BE2C (cell line): ENCODE results near the gene POLR3A.

Experiments
- DNase-seq: peaks from one replicate; pipeline ENCODE4 v3.0.0-alpha.2; 2020
- H3K27me3 ChIP-seq: fragments of 250-450 bp; sonication (Bioruptor Pico); 2 replicates; pipeline ENCODE4 v1.5.1; 2020; ENCODE audit warnings: mild to moderate bottlenecking
- H3K36me3 ChIP-seq: fragments of 250-450 bp; sonication (Bioruptor Pico); 2 replicates; pipeline ENCODE4 v1.5.1; 2020; ENCODE audit warnings: mild to moderate bottlenecking
- H3K4me1 ChIP-seq: fragments of 250-450 bp; sonication (Bioruptor Pico); 2 replicates; pipeline ENCODE4 v1.5.1; 2020
- H3K4me3 ChIP-seq: 2 replicates; pipeline ENCODE4 v1.5.1; 2011; ENCODE audit warnings: low read depth, low read length
- H3K9me3 ChIP-seq: fragments of 250-450 bp; sonication (Bioruptor Pico); 2 replicates; pipeline ENCODE4 v1.5.1; 2020
- TF ChIP-seq, protein P1 (sequence below): IDR thresholded peaks from 2 replicates; pipeline ENCODE4 v1.5.1; 2012; ENCODE audit warnings: mild to moderate bottlenecking, low read depth, low read length

The POLR3A gene

GRCh38 chr10:77979221-77979620 lies 50.1 kb downstream of the POLR3A start:
- Histone ChIP-seq H3K36me3 (peaks cover 77% of the 10 kb centered on the region), H3K9me3 (no peaks in the 10 kb centered on the region), H3K4me3 (no peak overlapping the region), H3K4me1 (peaks cover 6% of the 10 kb centered on the region), H3K27me3 (no peaks in the 10 kb centered on the region)
- TF ChIP-seq, protein P1, sequence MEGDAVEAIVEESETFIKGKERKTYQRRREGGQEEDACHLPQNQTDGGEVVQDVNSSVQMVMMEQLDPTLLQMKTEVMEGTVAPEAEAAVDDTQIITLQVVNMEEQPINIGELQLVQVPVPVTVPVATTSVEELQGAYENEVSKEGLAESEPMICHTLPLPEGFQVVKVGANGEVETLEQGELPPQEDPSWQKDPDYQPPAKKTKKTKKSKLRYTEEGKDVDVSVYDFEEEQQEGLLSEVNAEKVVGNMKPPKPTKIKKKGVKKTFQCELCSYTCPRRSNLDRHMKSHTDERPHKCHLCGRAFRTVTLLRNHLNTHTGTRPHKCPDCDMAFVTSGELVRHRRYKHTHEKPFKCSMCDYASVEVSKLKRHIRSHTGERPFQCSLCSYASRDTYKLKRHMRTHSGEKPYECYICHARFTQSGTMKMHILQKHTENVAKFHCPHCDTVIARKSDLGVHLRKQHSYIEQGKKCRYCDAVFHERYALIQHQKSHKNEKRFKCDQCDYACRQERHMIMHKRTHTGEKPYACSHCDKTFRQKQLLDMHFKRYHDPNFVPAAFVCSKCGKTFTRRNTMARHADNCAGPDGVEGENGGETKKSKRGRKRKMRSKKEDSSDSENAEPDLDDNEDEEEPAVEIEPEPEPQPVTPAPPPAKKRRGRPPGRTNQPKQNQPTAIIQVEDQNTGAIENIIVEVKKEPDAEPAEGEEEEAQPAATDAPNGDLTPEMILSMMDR = no peak
- DNase-seq = no peak

GRCh38 chr10:77978360-77978759 lies 51.0 kb downstream of the POLR3A start:
- TF ChIP-seq, protein P1 = no peak
- Histone ChIP-seq H3K4me1 (no peaks in the 10 kb centered on the region), H3K4me3 (no peak overlapping the region), H3K27me3 (no peaks in the 10 kb centered on the region), H3K9me3 (no peaks in the 10 kb centered on the region), H3K36me3 (peaks cover 69% of the 10 kb centered on the region)
- no peak for DNase-seq

DNA sequence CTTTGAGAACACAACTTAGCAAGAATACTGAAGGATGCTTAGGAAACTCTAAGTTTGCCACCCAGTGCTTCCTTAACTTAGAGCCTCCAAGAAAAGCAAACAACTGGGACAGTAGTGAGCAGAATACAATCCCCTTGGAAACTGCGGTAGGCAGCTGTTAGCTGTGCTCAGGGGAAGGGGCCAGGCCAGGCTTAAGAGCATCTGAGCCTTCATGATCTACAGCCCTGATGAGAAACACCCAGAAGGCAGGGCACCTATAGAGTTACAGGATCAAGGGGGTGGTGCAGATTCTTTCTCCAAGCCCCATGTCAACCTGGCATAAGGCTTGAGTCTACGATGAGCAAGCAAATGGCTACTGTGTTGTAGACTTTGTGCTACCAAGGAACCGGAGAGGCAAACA lies 51.4 kb downstream of the POLR3A start:
- TF ChIP-seq, protein P1 = no peak

DNA sequence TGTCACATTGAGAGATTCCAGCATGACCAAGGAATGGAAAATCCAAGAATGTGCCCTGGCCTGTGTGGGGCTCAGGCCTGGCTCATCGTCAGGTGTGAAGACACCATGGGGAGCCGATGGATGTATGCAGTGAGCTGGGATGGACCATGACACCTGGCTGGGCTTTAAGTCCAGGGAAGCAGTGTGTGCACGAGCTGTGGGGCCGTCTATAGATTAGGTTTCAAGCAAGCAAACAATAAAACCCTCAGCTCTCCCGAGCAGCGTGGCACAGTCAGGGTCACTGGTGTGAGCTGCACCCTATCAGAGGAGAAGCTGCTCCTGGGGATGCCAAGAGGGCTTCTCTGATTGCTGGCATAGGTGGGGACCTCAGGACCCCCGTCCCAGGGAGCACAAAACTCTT lies 52.3 kb downstream of the POLR3A start:
- DNase-seq = no peak
- no peaks in the 10 kb centered on the region for H3K27me3 ChIP-seq
- no peak overlapping the region for H3K4me3 ChIP-seq
- no peaks in the 10 kb centered on the region for H3K4me1 ChIP-seq
- no peaks in the 10 kb centered on the region for H3K9me3 ChIP-seq
- peaks cover 56% of the 10 kb centered on the region for H3K36me3 ChIP-seq
- TF ChIP-seq, protein P1 = no peak

More for the DNA sequence above, 51.4 kb downstream of the POLR3A start:
- no peak for DNase-seq
- no peaks in the 10 kb centered on the region for H3K27me3 ChIP-seq
- H3K4me1 ChIP-seq = no peaks in the 10 kb centered on the region
- H3K9me3 ChIP-seq = no peaks in the 10 kb centered on the region
- peaks cover 65% of the 10 kb centered on the region for H3K36me3 ChIP-seq
- no peak overlapping the region for H3K4me3 ChIP-seq

DNA sequence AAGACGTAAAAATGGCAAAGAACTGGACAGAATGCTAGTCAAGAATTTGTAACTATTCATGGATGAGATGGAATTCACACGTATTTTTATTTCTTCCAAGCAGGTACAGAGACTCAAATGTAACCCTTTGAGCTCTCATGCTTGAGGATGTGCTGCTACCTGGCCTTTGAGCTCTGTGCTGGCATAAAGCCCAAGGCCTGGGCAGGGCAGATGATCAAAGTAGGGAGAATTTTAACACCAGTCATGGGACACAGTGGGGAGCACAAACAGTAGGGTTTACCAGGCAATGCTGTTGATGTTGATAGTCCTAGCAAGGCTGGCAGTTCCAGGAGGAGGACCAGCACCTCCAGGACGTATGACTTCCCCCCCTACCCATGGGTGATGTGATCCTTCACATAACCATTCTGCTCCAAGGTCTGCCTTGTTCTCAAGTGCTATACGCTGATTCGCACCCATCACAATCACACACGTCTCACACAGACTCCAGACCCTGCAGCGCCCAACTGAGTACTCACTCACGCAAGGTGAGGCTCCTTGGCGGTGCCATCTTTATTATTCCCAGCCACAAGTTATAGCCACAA lies 54.1 kb downstream of the POLR3A start:
- Histone ChIP-seq H3K9me3 (no peaks in the 10 kb centered on the region), H3K36me3 (peaks cover 45% of the 10 kb centered on the region), H3K27me3 (no peaks in the 10 kb centered on the region), H3K4me1 (peaks cover 11% of the 10 kb centered on the region), H3K4me3 (no peak overlapping the region)
- DNase-seq = no peak
- TF ChIP-seq, protein P1 = no peak

GRCh38 chr10:77974396-77975074 lies 54.8 kb downstream of the POLR3A start:
- H3K27me3 ChIP-seq = no peaks in the 10 kb centered on the region
- peaks cover 39% of the 10 kb centered on the region for H3K36me3 ChIP-seq
- H3K4me1 ChIP-seq = peaks cover 11% of the 10 kb centered on the region
- TF ChIP-seq, protein P1 = peak; percentile 43
- DNase-seq = peak; percentile 33
- H3K4me3 ChIP-seq = no peak overlapping the region
- H3K9me3 ChIP-seq = no peaks in the 10 kb centered on the region
